Measurements from ENCODE around the gene CCDC3. TPM values are rescaled to one million over a fixed set of nuclear protein-coding genes. Genes with fewer than 3 reads are reported as not detected.

CCDC3 gene
- total and polyA plus RNA-seq, 2 of the 4 experiments (the other 2 are of a cell fraction) = 0.29 to 0.36 TPM

- Histone ChIP-seq H4K8ac (ENCODE audit: low read depth in 2 of 2, low read length in 2 of 2) (no peak overlapping the region), H2BK120ac (ENCODE audit: low read depth, low read length) (no peak overlapping the region), H3K18ac (ENCODE audit: low read depth, low read length) (no peak overlapping the region), H3K23ac (ENCODE audit: low read depth, low read length) (no peak overlapping the region), H2AFZ (replicated peaks; ENCODE audit: low read length, poor library complexity) (no peak overlapping the region), H4K91ac (ENCODE audit: insufficient read depth, low read depth, low read length) (no peak overlapping the region), H4K5ac (ENCODE audit: low read depth, low read length) (no peak overlapping the region), H3K79me1 (ENCODE audit: low read depth in 1 of 2, low read length in 2 of 2) (no peaks in the 10 kb centered on the region), H2BK15ac (ENCODE audit: low read depth, low read length) (no peak overlapping the region), H3K27ac (ENCODE audit: insufficient read depth, low read length) (no peak overlapping the region), H3K9ac (ENCODE audit: low read depth, low read length) (no peak overlapping the region), H3K27me3 (ENCODE audit: control insufficient read depth, insufficient read depth, low read length) (peaks cover 10% of the 10 kb centered on the region; the same call in 1 of the 2 replicates), H3K4me1 (ENCODE audit: control insufficient read depth, insufficient read depth, low read length) (no peaks in the 10 kb centered on the region; the same call in 1 of the 2 replicates), H2BK20ac (ENCODE audit: low read depth, low read length) (no peak overlapping the region), H2AK9ac (replicated peaks; ENCODE audit: low read depth, low read length, poor library complexity) (no peak overlapping the region), H3K9me1 (ENCODE audit: insufficient read depth, low read length) (no peaks in the 10 kb centered on the region), H3K36me3 (ENCODE audit: control insufficient read depth, insufficient read depth, low read length) (no peaks in the 10 kb centered on the region), H4K20me1 (ENCODE audit: insufficient read depth, low read length) (no peaks in the 10 kb centered on the region), H3K4me3 (ENCODE audit: insufficient read depth, low read depth, low read length) (no peak overlapping the region), H2BK5ac (ENCODE audit: low read depth, low read length, poor library complexity, severe bottlenecking) (no peak overlapping the region), H3K4me2 (ENCODE audit: low read depth, low read length) (no peak overlapping the region; the same call in 1 of the 2 replicates), H3K9me3 (ENCODE audit: control insufficient read depth, insufficient read depth, low read length) (peaks cover 2% of the 10 kb centered on the region; the same call in 1 of the 2 replicates), H3K14ac (replicated peaks; ENCODE audit: low read depth, low read length) (no peak overlapping the region), H2AK5ac (ENCODE audit: low read depth, low read length) (no peak overlapping the region), H3K56ac (ENCODE audit: extremely low read depth, insufficient read depth, low read length) (no peak overlapping the region), H3K4ac (ENCODE audit: low read depth, low read length) (no peak overlapping the region)
- ChIA-PET POLR2A (ENCODE audit: unreplicated experiment) (no interaction called here), CTCF (no interaction called here)
- ATAC-seq (ENCODE audit: low read depth) (no peak), DNase-seq (no peak)
- no CpG with 5 or more reads among the region's 7 CpGs for WGBS, 2 experiments (ENCODE audit: extremely low coverage in 2 of 2, insufficient read length in 1 of 2)
- no TSS peak for BruUV-seq (replicated peaks)
- in situ Hi-C loops (cut with MboI; ENCODE audit: low sequenced_read_pairs) = no loop called here
- intact Hi-C loops (cut with micrococcal nuclease) = no loop called here
- TF ChIP-seq RCOR1 (IDR thresholded peaks at IDR 0.05; ENCODE audit: insufficient replicate concordance, low read length) (no peak), RFX5 (IDR thresholded peaks at IDR 0.05; ENCODE audit: low read depth, low read length) (no peak), FOS (IDR thresholded peaks at IDR 0.05; ENCODE audit: low read depth, low read length) (no peak), MAFK (IDR thresholded peaks at IDR 0.05; ENCODE audit: low read depth, low read length) (no peak), USF2 (IDR thresholded peaks at IDR 0.05; ENCODE audit: low read depth, low read length) (no peak), NFE2L2 (IDR thresholded peaks at IDR 0.05; ENCODE audit: low read depth, low read length) (no peak), CTCF (conservative IDR thresholded peaks at IDR 0.05; ENCODE audit: low read depth, low read length) (no peak), RAD21 (IDR thresholded peaks at IDR 0.05; ENCODE audit: low read length) (no peak), SMC3 (IDR thresholded peaks at IDR 0.05; ENCODE audit: low read depth, low read length) (no peak), BHLHE40 (IDR thresholded peaks at IDR 0.05; ENCODE audit: low read depth, low read length) (no peak), CEBPB (IDR thresholded peaks at IDR 0.05; ENCODE audit: low read depth, low read length) (no peak), MXI1 (IDR thresholded peaks at IDR 0.05; ENCODE audit: borderline replicate concordance, low read depth, low read length) (no peak), CHD1 (IDR thresholded peaks at IDR 0.05; ENCODE audit: low read depth, low read length) (no peak), POLR2A (IDR thresholded peaks at IDR 0.05; ENCODE audit: low read depth, low read length) (no peak), MAZ (IDR thresholded peaks at IDR 0.05; ENCODE audit: borderline replicate concordance, low read depth, low read length) (no peak)
- TF ChIP-seq, protein P1, sequence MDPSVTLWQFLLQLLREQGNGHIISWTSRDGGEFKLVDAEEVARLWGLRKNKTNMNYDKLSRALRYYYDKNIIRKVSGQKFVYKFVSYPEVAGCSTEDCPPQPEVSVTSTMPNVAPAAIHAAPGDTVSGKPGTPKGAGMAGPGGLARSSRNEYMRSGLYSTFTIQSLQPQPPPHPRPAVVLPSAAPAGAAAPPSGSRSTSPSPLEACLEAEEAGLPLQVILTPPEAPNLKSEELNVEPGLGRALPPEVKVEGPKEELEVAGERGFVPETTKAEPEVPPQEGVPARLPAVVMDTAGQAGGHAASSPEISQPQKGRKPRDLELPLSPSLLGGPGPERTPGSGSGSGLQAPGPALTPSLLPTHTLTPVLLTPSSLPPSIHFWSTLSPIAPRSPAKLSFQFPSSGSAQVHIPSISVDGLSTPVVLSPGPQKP (IDR thresholded peaks at IDR 0.05; ENCODE audit: borderline replicate concordance, low read depth, low read length) = no peak
- dilution Hi-C loops (cut with HindIII; ENCODE audit: low sequenced_read_pairs, unreplicated experiment) = no loop called here
Observed at GRCh38 chr10:12980102-12980661, 21.3 kb downstream of the CCDC3 start.
